Panc1 (cell line): ENCODE results near the gene CORO1C. TPM values are rescaled to one million over a fixed set of nuclear protein-coding genes. Genes with fewer than 3 reads are reported as not detected.

Experiments
- ATAC-seq: fragments of 200-7000 bp; cut with Tn5 transposase; 2 replicates; pipeline ENCODE4 v1.9.1; 2020; ENCODE audit warnings: mild to moderate bottlenecking, moderate library complexity
- BruUV-seq: library from RNA; stranded (reverse); fragments of 400-500 nt; replicated peaks from 2 replicates; lab custom pipeline; 2021; lab: Mats Ljungman, UMichigan
- CTCF ChIA-PET: fragments of 300-600 bp; sonication (Branson Sonifier 250); formaldehyde crosslinking; loops from one replicate; lab custom pipeline; 2022; ENCODE audit warnings: antibody characterized with exemption; lab: Charles Lee
- POLR2A ChIA-PET: fragments of 300-600 bp; sonication (Branson Sonifier 250); formaldehyde crosslinking; loops from one replicate; lab custom pipeline; 2022; ENCODE audit warnings: antibody characterized with exemption; lab: Charles Lee
- DNase-seq: peaks from one replicate; pipeline ENCODE4 v3.0.0-alpha.2; 2010; ENCODE audit warnings: low read depth, low spot score
- H3K27ac ChIP-seq: 2 replicates; pipeline ENCODE4 v1.5.1; 2011; ENCODE audit warnings: mild to moderate bottlenecking, low read length, inconsistent platforms
- H3K27me3 ChIP-seq: fragments of 200-500 bp; sonication (Bioruptor generic); 2 replicates; pipeline ENCODE4 v1.6.0; 2014; ENCODE audit warnings: low read length, inconsistent platforms; ENCODE audit not compliant: control insufficient read depth, insufficient read depth
- H3K36me3 ChIP-seq: fragments of 200-500 bp; sonication (Bioruptor generic); 2 replicates; pipeline ENCODE4 v1.5.1; 2014; ENCODE audit warnings: inconsistent platforms, mild to moderate bottlenecking, low read length, moderate library complexity; ENCODE audit not compliant: control insufficient read depth, insufficient read depth
- H3K4me1 ChIP-seq: 2 replicates; pipeline ENCODE4 v1.5.1; 2011; ENCODE audit warnings: inconsistent platforms, mild to moderate bottlenecking, low read length, moderate library complexity; ENCODE audit not compliant: control insufficient read depth, insufficient read depth
- H3K4me3 ChIP-seq, 2 experiments: 2 replicates each; pipeline ENCODE4 v1.5.1; 2011 to 2012; ENCODE audit warnings: low read depth in 2 of 2, low read length in 2 of 2, mild to moderate bottlenecking in 2 of 2, inconsistent platforms in 1 of 2, moderate library complexity in 1 of 2
- H3K9me3 ChIP-seq: fragments of 200-500 bp; sonication (Bioruptor generic); 2 replicates; pipeline ENCODE4 v1.5.1; 2014; ENCODE audit warnings: low read depth, mild to moderate bottlenecking, inconsistent platforms, low read length, moderate library complexity; ENCODE audit not compliant: control insufficient read depth, insufficient read depth
- CTCF ChIP-seq: fragments of 450-650 bp; IDR thresholded peaks from 2 replicates; pipeline ENCODE4 v1.5.1; 2017; ENCODE audit warnings: mild to moderate bottlenecking
- POLR2AphosphoS5 ChIP-seq: IDR thresholded peaks from 2 replicates; pipeline ENCODE4 v1.6.1; 2012; ENCODE audit warnings: mild to moderate bottlenecking, low read depth, low read length, moderate library complexity
- REST ChIP-seq, 2 experiments: IDR thresholded peaks; 2 replicates each; pipeline ENCODE4 v1.6.1; 2011 to 2012; ENCODE audit warnings: low read depth in 2 of 2, control low read depth in 1 of 2, low read length in 1 of 2, mild to moderate bottlenecking in 1 of 2, moderate library complexity in 1 of 2; ENCODE audit not compliant: insufficient read depth in 1 of 2
- SIN3A ChIP-seq: IDR thresholded peaks from 2 replicates; pipeline ENCODE4 v1.6.1; 2012; ENCODE audit warnings: low read depth, mild to moderate bottlenecking, low read length, moderate library complexity, borderline replicate concordance; ENCODE audit not compliant: insufficient read depth
- TCF7L2 ChIP-seq: IDR thresholded peaks from 2 replicates; pipeline ENCODE4 v1.6.1; 2011; ENCODE audit warnings: mild to moderate bottlenecking, low read depth, low read length, inconsistent platforms
- in situ Hi-C: cut with HindIII; loops from 2 replicates; pipeline ENCODE4 v1.10.0; 2016; ENCODE audit warnings: low sequenced_read_pairs, low pct_unique_long_range_greater_than_20kb
- intact Hi-C: fragments of 100-400 bp; cut with micrococcal nuclease; formaldehyde crosslinking; loops from one replicate; pipeline ENCODE4 v1.10.0; 2022; ENCODE audit not compliant: unreplicated experiment
- total RNA-seq: library from RNA; stranded (reverse); gene quantifications from one replicate; pipeline ENCODE4 v1.2.1, GENCODE V29; 2021; ENCODE audit not compliant: unreplicated experiment

The CORO1C gene
- total RNA-seq, 1 experiment from 2014 or later = 165 TPM

- no peaks in the 10 kb centered on the region for H3K27me3 ChIP-seq
- H3K9me3 ChIP-seq = no peaks in the 10 kb centered on the region
- H3K4me3 ChIP-seq = no peak overlapping the region
- H3K4me1 ChIP-seq = peaks cover 9% of the 10 kb centered on the region; the same call in 1 of the 2 replicates
- no TSS peak for BruUV-seq
- H3K36me3 ChIP-seq = no peaks in the 10 kb centered on the region
- POLR2A ChIA-PET = no interaction called here
- CTCF ChIA-PET = no interaction called here
- in situ Hi-C loops (no loop called here), intact Hi-C loops (no loop called here)
- TF ChIP-seq REST (IDR thresholded peaks at IDR 0.05; ENCODE audit: insufficient read depth in 1 of 2, low read depth in 2 of 2, low read length in 1 of 2) (no peak), TCF7L2 (no peak)
- ATAC-seq = no peak
- no peak overlapping the region for H3K27ac ChIP-seq
- DNase-seq = no peak
Observed at GRCh38 chr12:108637222-108637971, 93.9 kb downstream of the CORO1C start.

GRCh38 chr12:108635997-108636808, 95.1 kb downstream of the CORO1C start:
- in situ Hi-C loops = no loop called here
- ChIA-PET POLR2A (interaction anchor here (0.6 kb wide), 1 partner anchor 43 kb away, joined by 12 read pairs; no protein-coding TSS in a partner anchor), CTCF (no interaction called here)
- Histone ChIP-seq H3K27ac (no peak overlapping the region), H3K9me3 (no peaks in the 10 kb centered on the region), H3K36me3 (no peaks in the 10 kb centered on the region), H3K4me1 (peaks cover 9% of the 10 kb centered on the region; the same call in 1 of the 2 replicates), H3K27me3 (no peaks in the 10 kb centered on the region), H3K4me3 (no peak overlapping the region)
- DNase-seq (no peak), ATAC-seq (no peak)
- TF ChIP-seq REST (IDR thresholded peaks at IDR 0.05; ENCODE audit: insufficient read depth in 1 of 2, low read depth in 2 of 2, low read length in 1 of 2) (no peak), CTCF (no peak), TCF7L2 (no peak), POLR2AphosphoS5 (no peak), SIN3A (no peak)
- intact Hi-C loops = no loop called here
- BruUV-seq = no TSS peak
